IPS-NIHi11 (cell line): ENCODE measurements around the gene ZNF587.
"Not testable (repeated sequence)": the region's sequence is repeated elsewhere in the genome, so short reads cannot be mapped to it uniquely, and the experiment has no call there.

ENCODE experiments used
- DNase-seq: peaks from one replicate; pipeline ENCODE4 v3.0.0; 2012; ENCODE audit warnings: mixed read lengths, low spot score

Gene ZNF587

GRCh38 chr19:57849666-57850473, at the start of gene ZNF587:
ZNF587 (plus strand) TSS chr19:57849859; CDS start chr19:57850039, 180 bp downstream.
- DNase-seq = peak; percentile 73

DNA sequence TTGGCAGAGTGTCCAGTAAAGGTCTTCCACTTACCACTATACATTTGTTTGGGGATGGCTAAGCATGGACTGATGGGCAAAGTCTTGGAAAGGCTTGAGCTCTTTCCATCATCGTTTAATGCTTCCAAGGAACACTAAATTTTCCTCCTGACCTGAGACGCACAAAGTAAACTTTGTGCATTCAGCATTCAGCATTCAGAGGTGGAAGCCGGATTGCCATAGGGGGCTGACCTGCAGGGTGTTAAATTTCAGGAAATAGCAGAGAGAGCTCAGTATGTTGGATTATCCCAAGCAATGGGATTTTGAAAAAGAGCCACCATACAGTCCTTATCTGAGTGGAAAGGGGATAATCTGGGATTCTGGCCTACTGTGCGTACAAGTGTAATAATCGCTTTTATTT, 49.0 kb upstream of the ZNF587 start:
- no peak for DNase-seq

DNA sequence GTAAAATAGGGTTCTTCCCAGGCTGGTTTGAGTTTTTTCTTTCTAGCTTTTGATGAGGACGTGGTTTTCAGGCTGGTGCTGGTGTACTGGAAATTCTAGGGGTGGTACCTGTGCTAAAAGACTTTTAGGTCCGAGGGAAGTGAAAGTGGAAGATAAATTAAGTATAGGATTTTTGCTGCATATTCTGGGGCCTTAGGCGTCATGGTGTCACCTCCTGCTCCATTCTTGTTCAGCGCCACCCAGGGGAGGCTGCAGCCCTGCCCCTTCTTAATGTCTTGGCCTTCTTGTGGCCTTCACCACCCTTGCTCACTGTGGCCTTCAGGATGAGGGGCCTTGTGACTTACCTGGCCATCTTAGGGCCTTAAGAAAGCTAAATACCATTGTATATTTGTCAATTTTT, 47.4 kb upstream of the ZNF587 start:
- no peak for DNase-seq

GRCh38 chr19:57803265-57803593, 46.4 kb upstream of the ZNF587 start:
- DNase-seq = no peak

DNA sequence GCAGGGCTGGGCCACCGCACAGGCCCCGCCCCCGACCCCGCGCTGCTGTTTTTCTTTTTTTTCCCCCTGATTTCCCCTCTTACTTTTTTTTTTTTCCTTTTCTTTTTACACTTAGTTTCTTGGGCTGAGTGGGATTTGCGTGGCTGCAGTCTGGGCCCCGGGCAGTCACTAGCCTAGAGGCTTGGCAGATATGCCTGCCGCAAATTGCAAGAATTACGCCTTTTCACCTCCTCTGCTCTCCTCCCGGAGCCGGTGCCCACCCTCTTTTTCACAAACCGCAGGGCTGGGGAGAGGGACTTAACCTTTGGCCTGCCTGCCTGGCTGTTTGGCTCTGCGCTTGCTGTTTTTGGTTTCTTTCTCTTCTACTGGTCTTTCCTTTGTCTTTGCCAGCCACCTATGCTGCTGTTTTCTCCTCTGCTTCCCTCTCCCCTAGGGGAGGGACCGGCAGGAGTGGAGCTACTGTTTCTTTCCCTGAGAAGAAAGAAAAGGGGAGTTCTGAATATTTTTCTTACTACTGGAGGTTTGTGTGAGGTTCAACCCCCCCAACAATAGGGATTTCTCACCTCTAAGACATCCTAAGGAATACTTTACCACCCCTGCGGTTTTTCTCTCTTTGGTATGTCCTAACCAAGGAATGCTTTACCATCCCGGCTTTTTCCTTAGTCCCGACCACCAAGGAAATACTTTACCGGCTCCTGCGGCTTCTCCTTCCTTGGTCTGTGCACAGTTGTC, 45.9 kb upstream of the ZNF587 start:
- DNase-seq = peak; percentile 49

GRCh38 chr19:57807541-57807940, 42.1 kb upstream of the ZNF587 start:
- no peak for DNase-seq

GRCh38 chr19:57810410-57811295, 39.0 kb upstream of the ZNF587 start:
- DNase-seq = not testable (repeated sequence)

- no peak for DNase-seq
Observed at GRCh38 chr19:57812226-57812625, 37.4 kb upstream of the ZNF587 start.

DNA sequence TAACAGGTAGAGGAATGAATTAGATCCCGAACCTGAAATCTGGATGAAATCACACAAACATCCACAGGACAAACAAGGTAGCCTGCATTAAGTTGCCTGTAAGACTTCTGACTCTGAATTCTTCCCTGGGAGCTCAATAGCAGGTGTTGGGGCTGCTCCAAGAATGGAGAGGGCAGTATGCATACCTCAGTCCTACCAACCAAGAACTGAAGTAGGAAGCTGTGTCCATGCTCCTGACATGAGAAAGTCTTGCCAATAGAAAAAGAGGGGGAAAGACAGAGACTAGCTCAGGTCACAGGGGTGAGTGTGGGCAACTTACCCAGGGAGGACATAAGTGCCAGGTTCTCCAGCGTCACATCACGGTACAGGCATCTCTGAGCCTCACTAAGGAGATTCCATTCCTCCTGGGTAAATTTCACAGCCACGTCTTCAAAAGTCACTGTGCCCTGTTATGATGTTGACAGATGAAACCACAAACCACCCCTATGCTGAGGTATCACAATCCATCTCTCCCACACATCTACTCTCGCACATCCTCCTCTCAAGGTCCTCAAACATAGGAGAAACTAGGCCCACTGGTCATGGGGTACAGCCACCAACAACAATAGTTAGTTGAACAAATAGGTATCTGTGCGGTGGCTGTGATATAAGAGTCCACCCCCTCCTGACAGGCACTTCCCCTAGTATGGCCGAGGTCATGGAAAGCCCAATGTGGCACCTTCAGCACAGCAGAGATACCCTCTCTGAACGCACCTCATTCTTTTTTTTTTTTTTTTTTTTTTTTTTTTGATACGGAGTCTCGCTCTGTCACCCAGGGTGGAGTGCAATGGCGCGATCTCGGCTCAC, 36.5 kb upstream of the ZNF587 start:
- DNase-seq = not testable (repeated sequence)

DNA sequence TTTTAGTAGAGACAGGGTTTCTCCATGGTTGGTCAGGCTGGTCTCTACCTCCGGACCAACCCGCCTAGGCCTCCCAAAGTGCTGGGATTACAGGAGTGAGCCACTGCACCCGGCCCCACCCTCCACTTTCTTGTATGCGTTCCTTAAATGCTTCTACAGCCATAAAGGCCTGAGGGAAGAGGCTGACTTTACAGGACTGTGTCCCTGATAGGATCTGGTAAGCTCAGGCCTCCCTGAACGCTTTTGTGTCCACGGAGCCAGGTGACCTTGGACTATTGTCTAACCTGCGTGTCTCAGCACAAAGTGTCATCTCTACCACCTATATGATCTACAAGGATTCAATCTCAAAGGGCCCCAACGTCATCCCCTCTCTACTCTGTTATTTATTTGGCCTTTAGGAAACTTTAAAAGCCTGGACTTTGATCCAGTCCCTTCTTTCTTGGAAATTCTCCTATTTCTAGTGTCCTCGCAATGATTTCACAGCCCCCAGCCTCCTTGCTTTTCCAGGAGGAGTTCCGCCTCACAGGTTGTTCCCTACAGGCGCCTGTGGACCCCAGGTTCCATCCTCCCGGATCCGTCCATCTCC, 35.6 kb upstream of the ZNF587 start:
- DNase-seq = no peak

- peak; percentile 81 for DNase-seq
Observed at GRCh38 chr19:57814505-57815246, 35.0 kb upstream of the ZNF587 start, which contains the start of gene ZNF552. ZNF552 (minus strand) TSS chr19:57814913; CDS start chr19:57814743, 170 bp downstream.

DNA sequence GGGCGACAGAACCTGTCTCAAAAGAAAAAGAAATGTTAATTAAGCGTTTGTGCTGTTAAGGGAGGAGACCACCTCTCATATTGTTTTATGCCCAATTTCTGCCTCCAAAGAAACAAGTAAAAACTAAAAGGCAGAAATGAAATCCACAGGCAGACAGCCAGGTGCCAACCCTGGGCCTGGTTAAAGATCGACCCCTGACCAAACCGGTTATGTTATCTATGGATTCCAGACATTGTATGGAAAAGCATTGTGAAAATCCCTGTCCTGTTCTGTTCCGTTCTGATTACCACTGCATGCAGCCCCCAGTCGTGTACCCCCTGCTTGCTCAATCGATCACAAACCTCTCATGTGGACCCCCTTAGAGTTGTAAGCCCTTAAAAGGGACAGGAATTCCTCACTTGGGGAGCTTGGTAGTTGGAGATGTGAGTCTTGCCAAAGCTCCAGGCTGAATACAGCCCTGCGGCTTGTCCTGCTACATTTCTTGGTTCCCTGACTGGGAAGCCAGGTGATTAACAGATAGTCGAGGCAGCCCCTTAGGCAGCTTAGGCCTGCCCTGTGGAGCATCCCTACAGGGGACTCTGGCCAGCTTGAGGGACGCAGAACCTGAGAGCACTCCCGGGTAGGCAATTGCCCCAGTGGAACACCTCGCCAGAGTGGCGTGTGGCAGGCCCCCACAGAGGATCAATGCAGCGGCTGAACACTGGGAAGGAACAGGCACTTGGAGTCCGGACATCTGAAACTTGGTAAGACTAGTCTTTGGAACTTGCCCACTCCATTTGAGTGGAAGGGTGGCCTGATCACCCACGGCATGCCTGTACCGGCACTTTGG, 34.2 kb upstream of the ZNF587 start:
- no peak for DNase-seq

- no peak for DNase-seq
Observed at GRCh38 chr19:57816652-57817051, 33.0 kb upstream of the ZNF587 start.

- no peak for DNase-seq
Observed at GRCh38 chr19:57817976-57818375, 31.7 kb upstream of the ZNF587 start.

GRCh38 chr19:57818378-57818777, 31.3 kb upstream of the ZNF587 start:
- no peak for DNase-seq

DNA sequence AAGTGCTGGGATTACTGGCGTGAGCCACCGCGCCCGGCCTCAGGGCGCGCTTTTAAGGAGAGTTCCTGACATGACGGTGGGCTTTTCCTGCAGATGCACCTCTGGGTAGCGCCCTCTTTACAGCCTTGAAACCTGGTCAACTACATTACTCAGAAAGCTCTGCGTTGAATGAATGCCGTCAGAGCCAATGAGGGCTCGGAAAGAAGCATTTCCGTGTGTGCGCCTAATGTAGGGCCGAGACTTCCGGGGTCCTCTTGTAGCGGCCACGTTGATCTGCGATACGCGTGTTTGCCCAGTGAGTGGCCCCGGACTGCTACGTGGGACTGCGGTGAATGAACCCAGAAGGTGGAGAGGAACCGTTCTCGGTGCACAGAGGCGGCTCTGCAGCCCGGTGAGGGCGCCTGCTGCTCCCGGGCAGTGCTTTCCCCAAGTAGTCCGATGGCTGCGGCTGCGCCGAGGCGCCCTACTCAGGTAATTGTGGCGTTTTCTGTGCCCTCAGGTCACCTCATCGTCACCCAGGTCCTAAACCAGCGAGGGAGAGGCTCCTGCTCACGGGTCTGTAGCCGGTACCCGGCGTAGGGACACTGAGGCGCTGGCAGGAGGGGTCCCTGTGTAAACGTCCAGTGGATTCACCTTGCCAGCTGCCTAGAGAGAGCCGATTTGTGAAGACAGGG, 30.0 kb upstream of the ZNF587 start:
- DNase-seq = peak; percentile 86

- DNase-seq = no peak
Observed at GRCh38 chr19:57820599-57820998, 29.1 kb upstream of the ZNF587 start.

DNA sequence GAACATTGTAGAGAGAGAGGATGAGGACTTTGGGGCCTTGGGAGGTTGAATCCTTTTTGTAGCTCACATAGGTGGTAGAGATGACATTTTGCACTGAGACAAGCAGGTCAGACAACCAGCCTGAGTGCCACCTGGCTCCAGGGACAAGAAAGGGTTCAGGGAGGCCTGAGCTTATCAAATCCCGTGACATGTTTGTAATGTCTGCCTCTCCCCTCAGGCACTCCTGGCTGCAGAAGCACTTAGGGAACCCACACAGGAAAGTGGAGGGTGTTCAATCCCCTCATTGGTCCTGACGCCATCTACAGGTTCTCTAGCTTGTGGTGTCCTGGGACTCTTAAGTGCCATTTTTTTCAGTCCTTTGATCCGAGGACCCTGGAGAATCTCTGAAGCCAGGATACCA, 28.6 kb upstream of the ZNF587 start:
- DNase-seq = not testable (repeated sequence)

- DNase-seq = not testable (repeated sequence)
Observed at GRCh38 chr19:57821501-57821900, 28.2 kb upstream of the ZNF587 start.
